GM18873 (cell line): ENCODE results near the gene OR10K1.
"Not testable (repeated sequence)": the region's sequence is repeated elsewhere in the genome, so short reads cannot be mapped to it uniquely, and the experiment has no call there.

ENCODE experiments used
- ATAC-seq: cut with Tn5 transposase; IDR thresholded peaks from one replicate; pipeline ENCODE4 v1.9.1; 2021; ENCODE audit warnings: mild to moderate bottlenecking, moderate library complexity, moderate number of reproducible peaks; ENCODE audit not compliant: unreplicated experiment, low FRiP score

The OR10K1 gene, protein sequence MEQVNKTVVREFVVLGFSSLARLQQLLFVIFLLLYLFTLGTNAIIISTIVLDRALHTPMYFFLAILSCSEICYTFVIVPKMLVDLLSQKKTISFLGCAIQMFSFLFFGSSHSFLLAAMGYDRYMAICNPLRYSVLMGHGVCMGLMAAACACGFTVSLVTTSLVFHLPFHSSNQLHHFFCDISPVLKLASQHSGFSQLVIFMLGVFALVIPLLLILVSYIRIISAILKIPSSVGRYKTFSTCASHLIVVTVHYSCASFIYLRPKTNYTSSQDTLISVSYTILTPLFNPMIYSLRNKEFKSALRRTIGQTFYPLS

GRCh38 chr1:158461534-158461933 is at the start of gene OR10K1:
OR10K1 (plus strand) TSS chr1:158461834; CDS start chr1:158465562, 3,728 bp downstream.
- ATAC-seq: no peak

DNA sequence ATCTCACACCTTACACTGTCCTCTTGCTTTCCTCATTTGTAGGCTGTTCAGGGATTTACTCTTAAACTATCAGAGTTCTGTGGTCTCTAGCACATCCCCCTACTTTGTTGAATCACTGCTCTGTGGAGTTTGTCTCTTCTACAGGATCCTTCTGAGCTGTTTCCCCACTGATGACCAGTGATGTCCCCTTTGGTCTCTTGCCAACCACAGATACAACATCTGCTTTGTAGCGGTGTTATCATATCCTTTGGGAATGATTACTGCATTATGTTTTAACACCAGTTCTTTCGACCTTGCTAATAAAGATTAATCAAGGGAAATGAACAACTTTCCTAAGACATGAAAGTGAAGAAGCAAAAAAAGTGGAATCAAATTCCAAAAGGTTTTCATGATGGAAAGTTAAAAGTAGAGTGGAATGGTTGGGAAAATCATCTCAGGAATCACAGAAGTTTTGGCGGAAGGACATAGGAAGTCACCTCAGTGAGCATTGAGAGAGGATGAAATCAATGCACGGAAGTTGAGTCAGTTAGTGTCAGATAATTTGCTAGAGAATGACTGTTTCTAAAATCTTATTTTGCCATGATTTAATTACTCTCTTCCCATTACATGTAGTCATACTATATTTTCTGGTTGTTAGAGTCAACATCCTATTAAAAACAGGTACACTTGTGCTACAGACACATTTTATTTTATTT is 46.8 kb upstream of the OR10K1 start:
- no peak for ATAC-seq

DNA sequence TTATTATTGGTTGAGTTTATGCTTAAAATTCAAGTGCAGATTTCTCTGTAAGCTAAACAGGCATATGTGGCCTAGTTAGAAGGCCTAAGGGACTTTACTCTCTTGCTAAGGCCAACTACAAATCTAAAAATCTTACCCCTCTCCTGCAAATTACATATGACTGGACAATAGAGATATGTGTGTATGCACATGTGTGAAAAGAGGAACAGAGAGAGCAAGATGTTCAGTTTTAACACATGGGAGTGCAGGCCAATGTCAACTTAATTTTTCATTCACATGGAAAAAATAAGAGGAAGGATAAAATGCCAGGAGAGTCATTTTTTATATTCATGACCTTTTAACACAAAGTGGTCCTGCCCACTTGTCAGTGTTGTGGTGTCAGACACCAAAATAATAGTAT is 44.0 kb upstream of the OR10K1 start:
- ATAC-seq: no peak

DNA sequence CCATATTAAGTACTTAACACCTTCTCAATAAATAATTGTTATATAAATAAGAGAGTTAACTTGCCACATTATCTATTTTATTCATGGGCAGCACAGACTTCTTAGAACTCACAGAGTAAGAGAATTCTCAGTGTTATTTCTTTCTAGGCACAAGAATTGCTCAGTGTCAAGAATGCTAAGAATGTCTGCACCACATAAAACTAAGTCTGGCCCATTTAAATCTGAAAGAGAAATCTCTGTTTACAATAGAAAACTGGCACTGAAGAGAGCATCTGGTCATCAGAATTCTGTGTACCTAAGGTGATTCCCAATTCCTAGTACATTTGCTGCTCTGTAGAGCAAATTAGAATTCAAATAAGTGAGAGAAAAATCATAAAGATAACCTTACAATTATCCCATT is 39.4 kb upstream of the OR10K1 start:
- ATAC-seq: no peak

- ATAC-seq: no peak
Measured at GRCh38 chr1:158425027-158425426, 36.6 kb upstream of the OR10K1 start.

DNA sequence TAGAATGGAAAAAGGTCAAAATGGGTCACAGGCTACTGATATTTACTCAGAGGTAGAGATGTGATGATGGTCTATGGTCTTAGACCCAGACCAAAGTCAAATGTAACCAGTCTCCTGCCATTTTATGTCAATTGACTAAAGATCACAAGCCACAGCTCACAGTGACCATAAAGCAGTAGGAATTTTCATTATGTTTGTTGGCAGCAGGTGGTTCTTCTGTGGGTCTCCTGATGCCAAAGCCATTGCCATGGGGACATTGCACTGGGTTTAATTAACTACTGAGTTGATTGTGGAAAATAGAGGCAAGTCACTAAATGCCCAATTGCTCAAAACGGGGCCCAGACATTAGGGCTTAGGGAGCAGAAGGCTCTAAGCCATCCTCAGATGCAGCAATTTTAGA is 35.5 kb upstream of the OR10K1 start, which contains the start of gene OR10K2:
TSS of gene OR10K2 (minus strand) at position 101 of the 400 bp plus-strand sequence. CDS start 5,371 bp downstream, outside the sequence.
- ATAC-seq: no peak

DNA sequence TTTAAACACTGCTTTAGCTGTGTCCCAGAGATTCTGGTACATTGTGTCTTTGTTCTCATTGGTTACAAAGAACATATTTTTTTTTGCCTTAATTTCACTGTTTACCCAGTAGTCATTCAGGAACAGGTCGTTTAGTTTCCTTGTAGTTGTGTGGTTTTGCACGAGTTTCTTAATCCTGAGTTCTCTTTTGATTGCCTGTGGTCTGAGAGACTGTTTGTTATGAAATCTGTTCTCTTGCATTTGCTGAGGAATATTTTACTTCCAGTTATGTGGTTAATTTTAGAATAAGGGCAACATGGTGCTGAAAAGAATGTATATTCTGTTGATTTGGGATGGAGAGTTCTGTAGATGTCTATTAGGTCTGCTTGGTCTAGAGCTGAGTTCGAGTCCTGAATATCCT is 31.5 kb upstream of the OR10K1 start:
- ATAC-seq: not testable (repeated sequence)

- ATAC-seq: no peak
Measured at GRCh38 chr1:158434741-158435140, 26.9 kb upstream of the OR10K1 start.

- no peak for ATAC-seq
Measured at GRCh38 chr1:158445376-158445775, 16.3 kb upstream of the OR10K1 start.

DNA sequence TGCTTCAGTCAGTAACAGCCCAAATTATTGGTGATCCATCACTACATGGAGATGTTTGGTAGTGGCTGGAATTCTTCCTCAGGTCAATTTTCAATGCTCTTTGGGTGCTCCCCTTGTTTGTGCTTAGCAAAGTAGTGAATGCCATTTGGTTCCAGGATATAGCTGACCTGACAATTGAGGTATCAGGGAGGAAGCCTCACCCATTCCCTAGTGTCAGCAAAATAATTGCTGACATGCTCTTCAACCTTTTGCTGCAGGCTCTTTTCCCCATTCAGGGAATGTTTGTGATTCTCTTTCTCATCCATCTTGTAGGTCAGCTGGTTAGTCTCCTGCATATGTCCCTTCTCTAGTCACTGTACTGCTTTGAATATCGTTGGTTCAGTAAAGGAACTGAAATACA is 7.1 kb upstream of the OR10K1 start:
- ATAC-seq: no peak

- ATAC-seq: no peak
Measured at GRCh38 chr1:158457246-158457645, 4.4 kb upstream of the OR10K1 start.

GRCh38 chr1:158458263-158458662 is 3.4 kb upstream of the OR10K1 start:
- ATAC-seq: no peak

- no peak for ATAC-seq
Measured at GRCh38 chr1:158471920-158472319, 10.3 kb downstream of the OR10K1 start, which contains the start of gene OR10R2. OR10R2 (plus strand) TSS chr1:158472220; CDS start chr1:158472326, 106 bp downstream.

DNA sequence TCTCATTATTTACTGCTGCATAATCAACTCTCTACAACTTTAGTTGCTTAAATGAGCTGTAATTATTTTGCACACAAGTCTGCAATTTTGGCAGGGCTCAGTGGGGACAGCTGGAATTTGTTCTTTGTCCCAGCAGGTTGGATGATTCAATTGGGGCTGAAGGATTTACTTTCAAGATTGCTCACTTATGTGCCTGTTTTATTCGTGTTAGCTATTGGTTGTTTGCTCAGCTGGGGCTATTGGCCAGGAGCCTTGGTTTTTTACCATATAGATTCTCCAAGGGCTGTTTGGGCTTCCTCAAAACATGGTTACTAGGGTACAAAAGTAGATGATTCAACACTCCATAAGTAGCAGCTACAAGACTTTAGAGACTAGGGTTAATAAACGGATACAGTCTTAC is 23.8 kb downstream of the OR10K1 start:
- no peak for ATAC-seq

GRCh38 chr1:158491316-158491715 is 29.7 kb downstream of the OR10K1 start:
- no peak for ATAC-seq

DNA sequence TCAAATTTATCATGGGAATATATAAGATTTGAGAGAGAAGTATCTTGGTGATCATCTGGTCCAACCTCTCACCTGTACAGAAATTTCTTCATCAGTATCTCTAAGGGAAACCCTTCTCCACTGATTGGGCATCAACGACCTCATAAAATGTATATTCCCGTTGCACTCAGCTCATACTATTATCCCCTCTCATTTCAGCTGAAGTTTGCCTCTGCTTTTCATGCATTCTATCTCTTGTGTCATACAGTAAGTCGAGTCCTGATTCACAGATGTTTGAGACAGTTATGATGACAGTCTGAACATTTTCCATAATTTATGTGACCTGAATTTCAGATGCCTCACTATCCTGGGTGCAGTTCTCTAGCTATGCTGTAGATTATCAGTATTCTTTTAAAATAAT is 31.4 kb downstream of the OR10K1 start:
- no peak for ATAC-seq

- ATAC-seq: no peak
Measured at GRCh38 chr1:158494796-158495195, 33.2 kb downstream of the OR10K1 start.

DNA sequence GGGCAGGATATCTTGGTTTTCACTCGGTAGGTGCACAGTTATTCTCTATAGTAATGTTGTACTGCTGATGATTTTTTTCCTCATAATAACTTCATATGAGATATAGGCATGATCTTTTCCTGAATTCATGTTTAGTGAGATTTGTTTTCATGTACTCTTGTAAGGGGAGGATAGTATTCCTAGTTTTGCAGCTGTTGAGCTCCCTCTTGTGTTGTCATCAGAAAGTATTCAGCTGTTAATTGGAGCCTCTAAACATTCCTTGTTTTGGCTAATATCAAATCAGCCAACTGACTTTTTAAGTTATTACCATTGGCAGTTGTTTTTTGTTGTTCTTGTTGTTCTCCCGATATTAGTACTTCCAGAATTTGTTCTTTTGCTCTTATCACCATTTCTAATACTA is 34.7 kb downstream of the OR10K1 start:
- ATAC-seq: no peak

DNA sequence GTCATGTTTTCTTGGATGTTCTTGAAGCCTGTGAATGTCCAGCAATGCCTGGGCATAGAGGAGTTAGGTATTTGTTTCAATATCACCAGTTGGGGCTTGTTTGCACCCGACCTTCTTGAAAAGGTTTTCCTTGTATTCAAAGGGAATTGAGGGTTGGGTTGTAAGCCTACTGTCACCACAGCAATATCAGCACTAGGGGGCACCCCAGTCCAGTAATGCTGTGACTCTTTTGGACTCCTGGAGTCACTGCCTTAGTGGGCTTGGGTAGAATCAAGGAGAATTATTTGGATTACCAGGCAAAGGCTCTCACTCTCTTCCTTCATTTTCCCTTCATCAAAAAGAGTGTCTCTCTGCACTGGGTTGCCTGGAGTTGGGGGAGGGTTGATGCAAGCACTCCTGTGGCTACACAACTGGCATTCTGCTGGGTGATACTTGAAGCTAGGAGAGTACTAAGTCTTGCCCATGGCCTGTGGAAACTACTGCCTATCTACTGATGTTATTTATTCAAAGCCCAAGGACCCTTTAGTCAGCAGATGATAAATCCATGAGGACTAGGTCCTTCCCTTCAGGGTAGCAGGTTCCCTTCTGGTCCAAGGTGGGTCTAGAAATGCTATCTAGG is 44.8 kb downstream of the OR10K1 start:
- ATAC-seq: no peak

GRCh38 chr1:158507511-158507910 is 45.9 kb downstream of the OR10K1 start:
- no peak for ATAC-seq

DNA sequence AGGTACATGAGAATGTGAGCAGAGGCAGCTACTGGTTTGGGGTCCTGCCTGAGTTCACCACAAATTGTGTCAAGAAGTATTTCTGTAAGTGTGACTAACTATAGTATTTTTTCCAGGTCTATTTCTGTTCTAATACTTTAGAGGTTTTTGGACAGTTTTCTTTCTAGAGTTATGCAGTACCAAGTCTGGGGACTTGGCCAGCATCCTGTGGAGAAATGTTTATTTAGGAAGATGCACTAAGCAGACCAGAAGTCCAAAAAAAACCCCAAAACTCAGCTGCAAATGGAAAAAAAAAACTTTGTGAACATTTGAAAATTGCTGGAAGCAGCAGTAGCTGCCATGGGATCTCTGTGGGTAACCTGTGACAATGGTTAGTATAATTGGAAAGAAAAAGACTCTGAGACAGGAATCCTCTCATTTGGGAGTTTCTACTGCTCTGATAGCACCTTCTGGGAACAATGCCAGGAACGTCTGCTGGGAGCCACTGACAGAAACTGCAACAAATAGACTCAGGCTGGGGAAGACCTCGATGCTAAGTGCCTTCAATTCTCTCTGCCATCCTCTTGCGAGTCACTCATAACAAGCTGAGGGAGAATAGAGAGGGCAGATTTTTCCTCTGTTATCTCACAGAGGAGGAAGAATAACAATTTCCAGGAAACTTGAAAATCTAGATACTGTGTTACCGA is 48.0 kb downstream of the OR10K1 start:
- ATAC-seq: no peak
